H1 (cell line): ENCODE results near the gene GRM8. TPM values are rescaled to one million over a fixed set of nuclear protein-coding genes. Genes with fewer than 3 reads are reported as not detected.

Experiments
- CTCF ChIA-PET: fragments of 300-600 bp; sonication (Branson Sonifier 250); formaldehyde crosslinking; loops from one replicate; lab custom pipeline; 2021; ENCODE audit not compliant: partially characterized antibody; lab: Charles Lee
- POLR2A ChIA-PET: fragments of 300-600 bp; sonication (Branson Sonifier 250); formaldehyde crosslinking; loops from one replicate; lab custom pipeline; 2021; ENCODE audit warnings: inconsistent platforms; ENCODE audit not compliant: partially characterized antibody; lab: Charles Lee
- DNase-seq, 2 experiments: peaks; one replicate each; pipeline versions ENCODE4 v3.0.0 to v3.0.0-alpha.2; 2010 to 2022; ENCODE audit warnings: low spot score in 2 of 2, low read depth in 1 of 2, mixed read lengths in 1 of 2
- FAIRE-seq: peaks from 2 replicates; lab custom pipeline; 2011; peaks lifted over from hg19 to GRCh38; lab: Jason Lieb, UNC
- H2AFZ ChIP-seq: 2 replicates; pipeline ENCODE4 v1.8.1; 2012; ENCODE audit warnings: low read length, inconsistent platforms
- H2AK5ac ChIP-seq: 2 replicates; pipeline ENCODE4 v1.6.1; 2013; ENCODE audit warnings: low read depth, low read length
- H2BK120ac ChIP-seq: replicated peaks from 2 replicates; pipeline ENCODE3; 2013; ENCODE audit warnings: low read depth, low read length, inconsistent platforms
- H2BK12ac ChIP-seq: 2 replicates; pipeline ENCODE4 v1.6.1; 2013; ENCODE audit warnings: low read depth, low read length
- H2BK15ac ChIP-seq: 2 replicates; pipeline ENCODE4 v1.6.1; 2013; ENCODE audit warnings: low read length
- H2BK20ac ChIP-seq: 2 replicates; pipeline ENCODE4 v1.6.1; 2013; ENCODE audit warnings: low read length
- H2BK5ac ChIP-seq: 2 replicates; pipeline ENCODE4 v1.6.1; 2013; ENCODE audit warnings: low read depth, low read length
- H3K14ac ChIP-seq: 2 replicates; pipeline ENCODE4 v1.6.1; 2013; ENCODE audit warnings: inconsistent platforms; ENCODE audit not compliant: insufficient read length
- H3K18ac ChIP-seq: 2 replicates; pipeline ENCODE4 v1.6.1; 2013; ENCODE audit warnings: low read length; ENCODE audit errors: extremely low read depth
- H3K23ac ChIP-seq: 2 replicates; pipeline ENCODE4 v1.6.1; 2013; ENCODE audit warnings: inconsistent platforms; ENCODE audit not compliant: insufficient read length
- H3K23me2 ChIP-seq: 2 replicates; pipeline ENCODE4 v1.6.1; 2013; ENCODE audit warnings: low read depth, low read length
- H3K27ac ChIP-seq: 2 replicates; pipeline ENCODE4 v1.6.1; 2011; ENCODE audit warnings: low read depth, low read length, inconsistent platforms
- H3K27me3 ChIP-seq, 4 experiments: replicated peaks in 1 of 4; 1 replicate in 1 of 4; 2 replicates in 3 of 4; pipeline versions ENCODE4 v1.6.1 to v1.8.1; 2011 to 2013; ENCODE audit warnings: low read length in 3 of 4, mild to moderate bottlenecking in 3 of 4, inconsistent platforms in 2 of 4, mixed read lengths in 2 of 4, moderate library complexity in 1 of 4; ENCODE audit not compliant: control insufficient read depth in 3 of 4, insufficient read depth in 3 of 4; ENCODE audit errors: extremely low read depth in 1 of 4
- H3K36me3 ChIP-seq, 4 experiments: 2 replicates each; pipeline versions ENCODE4 v1.6.1 to v1.8.1; 2011 to 2013; ENCODE audit warnings: mild to moderate bottlenecking in 4 of 4, low read length in 3 of 4, moderate library complexity in 2 of 4, control low read depth in 1 of 4, inconsistent platforms in 1 of 4; ENCODE audit not compliant: insufficient read depth in 4 of 4, control insufficient read depth in 2 of 4
- H3K4ac ChIP-seq: replicated peaks from 2 replicates; pipeline ENCODE3; 2013; ENCODE audit warnings: low read length, low read depth, mixed read lengths, inconsistent platforms; ENCODE audit not compliant: insufficient read length
- H3K4me1 ChIP-seq, 4 experiments: replicated peaks in 1 of 4; 1 replicate in 1 of 4; 2 replicates in 3 of 4; pipeline versions ENCODE4 v1.6.1 to v1.8.1; 2011 to 2013; ENCODE audit warnings: low read length in 3 of 4, inconsistent platforms in 2 of 4, mixed read lengths in 1 of 4; ENCODE audit not compliant: insufficient read depth in 4 of 4, control insufficient read depth in 3 of 4
- H3K4me2 ChIP-seq, 2 experiments: 2 replicates each; pipeline versions ENCODE4 v1.6.1 to v1.8.1; 2011 to 2013; ENCODE audit warnings: low read depth in 2 of 2, low read length in 2 of 2, control low read depth in 1 of 2, inconsistent platforms in 1 of 2, mild to moderate bottlenecking in 1 of 2; ENCODE audit not compliant: insufficient read depth in 1 of 2
- H3K4me3 ChIP-seq, 4 experiments: fragments of 200-600, 300-600 bp in 1 of 4; sonication (generic), shearing (Covaris generic), sonication (Bioruptor Twin) in 1 of 4; 2 replicates each; pipeline versions ENCODE4 v1.5.1 to v1.8.1; 2011 to 2016; ENCODE audit warnings: low read length in 4 of 4, low read depth in 3 of 4, control low read depth in 2 of 4, inconsistent platforms in 2 of 4, mild to moderate bottlenecking in 2 of 4, mixed read lengths in 1 of 4, moderate library complexity in 1 of 4; ENCODE audit not compliant: insufficient read depth in 2 of 4; ENCODE audit errors: extremely low read depth in 1 of 4
- H3K56ac ChIP-seq: replicated peaks from 2 replicates; pipeline ENCODE3; 2013; ENCODE audit warnings: low read depth, mild to moderate bottlenecking, mixed read lengths, low read length, inconsistent platforms; ENCODE audit not compliant: insufficient read length
- H3K79me1 ChIP-seq: 2 replicates; pipeline ENCODE4 v1.6.1; 2013; ENCODE audit warnings: low read depth, low read length, control low read depth
- H3K79me2 ChIP-seq, 2 experiments: 2 replicates each; pipeline versions ENCODE4 v1.6.1 to v1.8.1; 2012 to 2013; ENCODE audit warnings: low read length in 2 of 2, mild to moderate bottlenecking in 2 of 2, inconsistent platforms in 1 of 2; ENCODE audit not compliant: insufficient read depth in 2 of 2, control insufficient read depth in 1 of 2
- H3K9ac ChIP-seq, 4 experiments: replicated peaks in 1 of 4; 1 replicate in 1 of 4; 2 replicates in 3 of 4; pipeline versions ENCODE4 v1.6.1 to v1.8.1; 2011 to 2013; ENCODE audit warnings: low read depth in 3 of 4, low read length in 3 of 4, control low read depth in 2 of 4, mild to moderate bottlenecking in 2 of 4, moderate library complexity in 2 of 4, inconsistent platforms in 1 of 4; ENCODE audit errors: extremely low read depth in 1 of 4
- H3K9me3 ChIP-seq, 2 experiments: 2 replicates each; pipeline versions ENCODE4 v1.6.1 to v1.8.1; 2012 to 2013; ENCODE audit warnings: mild to moderate bottlenecking in 2 of 2, moderate library complexity in 2 of 2, control low read depth in 1 of 2, inconsistent platforms in 1 of 2, low read depth in 1 of 2, low read length in 1 of 2, mixed read lengths in 1 of 2; ENCODE audit not compliant: insufficient read depth in 2 of 2
- H4K20me1 ChIP-seq, 2 experiments: replicated peaks in 1 of 2; 2 replicates each; pipeline versions ENCODE3 to v1.8.1; 2011 to 2013; ENCODE audit warnings: inconsistent platforms in 2 of 2, low read length in 2 of 2, mild to moderate bottlenecking in 1 of 2; ENCODE audit not compliant: insufficient read depth in 2 of 2, control insufficient read depth in 1 of 2
- H4K5ac ChIP-seq: 2 replicates; pipeline ENCODE4 v1.6.1; 2013; ENCODE audit warnings: low read length, low read depth, mixed read lengths, inconsistent platforms; ENCODE audit not compliant: insufficient read length
- H4K8ac ChIP-seq: 2 replicates; pipeline ENCODE4 v1.8.0; 2013; ENCODE audit warnings: mild to moderate bottlenecking, moderate library complexity, low read length, inconsistent platforms; ENCODE audit not compliant: insufficient read depth; ENCODE audit errors: extremely low read depth
- H4K91ac ChIP-seq: replicated peaks from 2 replicates; pipeline ENCODE3; 2013; ENCODE audit warnings: low read length, mixed read lengths, inconsistent platforms; ENCODE audit not compliant: insufficient read length
- BCL11A ChIP-seq, 2 experiments: IDR thresholded peaks; one replicate each; pipeline ENCODE4 v1.6.1; 2011; ENCODE audit warnings: low read depth in 2 of 2, low read length in 2 of 2, mild to moderate bottlenecking in 2 of 2
- CEBPB ChIP-seq: IDR thresholded peaks from 2 replicates; pipeline ENCODE4 v1.6.1; 2012; ENCODE audit warnings: low read depth, low read length
- CHD1 ChIP-seq: IDR thresholded peaks from 2 replicates; pipeline ENCODE4 v1.6.1; 2012; ENCODE audit warnings: low read depth, low read length, improper control_type of control experiment
- CREB1 ChIP-seq: IDR thresholded peaks from 2 replicates; pipeline ENCODE4 v1.6.1; 2012; ENCODE audit warnings: inconsistent platforms
- CTBP2 ChIP-seq: IDR thresholded peaks from 2 replicates; pipeline ENCODE4 v1.7.0; 2011; ENCODE audit warnings: borderline replicate concordance, mild to moderate bottlenecking, moderate library complexity, mixed read lengths, low read length; ENCODE audit not compliant: insufficient read depth, insufficient read length
- CTCF ChIP-seq, 3 experiments: IDR thresholded peaks; 1 replicate in 2 of 3; 2 replicates in 1 of 3; pipeline versions ENCODE4 v1.5.1 to v1.6.1; 2011; ENCODE audit warnings: low read length in 3 of 3, mild to moderate bottlenecking in 3 of 3, inconsistent platforms in 2 of 3, low read depth in 1 of 3, moderate library complexity in 1 of 3; ENCODE audit not compliant: insufficient read depth in 1 of 3; ENCODE audit errors: control extremely low read depth in 1 of 3
- KDM1A ChIP-seq: fragments of 200-600, 300-600 bp; sonication (generic); IDR thresholded peaks from 2 replicates; pipeline ENCODE4 v1.7.1; 2016; ENCODE audit warnings: mild to moderate bottlenecking, low read length, borderline replicate concordance
- KDM5A ChIP-seq: fragments of 200-600 bp; IDR thresholded peaks from 2 replicates; pipeline ENCODE4 v1.7.1; 2012; ENCODE audit warnings: mild to moderate bottlenecking, low read length, inconsistent platforms, mixed read lengths
- POLR2AphosphoS5 ChIP-seq: IDR thresholded peaks from 2 replicates; pipeline ENCODE4 v1.6.1; 2011; ENCODE audit warnings: low read depth, low read length
- POU5F1 ChIP-seq: IDR thresholded peaks from 2 replicates; pipeline ENCODE4 v1.6.1; 2011; ENCODE audit warnings: low read depth, mild to moderate bottlenecking, low read length, moderate library complexity
- SP4 ChIP-seq: IDR thresholded peaks from 2 replicates; pipeline ENCODE4 v1.6.1; 2012; ENCODE audit warnings: low read length, inconsistent platforms
- SRF ChIP-seq: IDR thresholded peaks from 2 replicates; pipeline ENCODE4 v1.6.1; 2011; ENCODE audit warnings: mild to moderate bottlenecking, low read depth, low read length, moderate library complexity
- TCF12 ChIP-seq: IDR thresholded peaks from 2 replicates; pipeline ENCODE4 v1.6.1; 2011; ENCODE audit warnings: low read depth, mild to moderate bottlenecking, low read length
- ZNF274 ChIP-seq: IDR thresholded peaks from 2 replicates; pipeline ENCODE4 v1.7.0; 2012; ENCODE audit warnings: low read length, borderline replicate concordance; ENCODE audit errors: extremely low read depth
- WGBS, 2 experiments: shearing (Covaris generic) in 1 of 2; methylation state at CpG; one replicate each; pipeline versions ENCODE4 v1.1.6 to v1.1.7; 2013 to 2015; ENCODE audit warnings: low lambda C conversion rate in 2 of 2, mixed read lengths in 2 of 2, inconsistent platforms in 1 of 2, low coverage in 1 of 2, missing lambda C conversion rate in 1 of 2; ENCODE audit not compliant: insufficient replicate concordance in 2 of 2, insufficient coverage in 1 of 2, insufficient read length in 1 of 2; ENCODE audit errors: extremely low coverage in 1 of 2, missing lambda C conversion rate in 1 of 2; 5-methylcytosine and 5-hydroxymethylcytosine counted together
- polyA plus RNA-seq, 7 experiments: library from polyadenylated mRNA; depleted of rRNA in 3 of 7; stranded (reverse) in 5 of 7; unstranded in 2 of 7; fragments of >200 nt in 5 of 7; fragments of 200-250 nt in 2 of 7; gene quantifications; 1 replicate in 5 of 7; 2 replicates in 1 of 7; 4 replicates in 1 of 7; pipeline versions ENCODE4 v1.2.1 to v1.2.3, GENCODE V29; 2011 to 2013; ENCODE audit warnings: missing spikeins in 2 of 7, mixed read lengths in 2 of 7
- total RNA-seq: library from RNA; stranded (reverse); fragmentation: NEBNext Ultra II Directional; extraction: Animal tissue kit (Norgen Biotek cat#: 25700); gene quantifications from 2 replicates; pipeline ENCODE4 v1.2.1, GENCODE V29; 2021

Gene GRM8
- total and polyA plus RNA-seq, 2 of the 8 experiments (the other 6 are each of a cell fraction or from before 2014, with no cell fraction given), result 2.6 to 2.8 TPM

GRCh38 chr7:126996659-126997058 is 256.1 kb downstream of the GRM8 start:
- H2BK15ac ChIP-seq, result no peak overlapping the region
- WGBS, 2 experiments, result 33% methylated on average over 1 of the region's 1 CpG; no CpG with 5 or more reads in 1 of the 2 experiments
- CTCF ChIA-PET, result no interaction called here
- no peak for TF ChIP-seq CREB1
- TF ChIP-seq CEBPB, result no peak
- TF ChIP-seq CTBP2, result no peak
- TF ChIP-seq SP4, result no peak
- TF ChIP-seq CTCF (IDR thresholded peaks at IDR 0.05; ENCODE audit: control extremely low read depth in 1 of 3, insufficient read depth in 1 of 3, low read depth in 1 of 3, low read length in 3 of 3), result no peak
- no peak for TF ChIP-seq POU5F1
- TF ChIP-seq CHD1, result no peak
- no peak for TF ChIP-seq ZNF274
- no peak for TF ChIP-seq TCF12
- TF ChIP-seq SRF, result no peak
- no peak for TF ChIP-seq KDM1A
- TF ChIP-seq POLR2AphosphoS5, result no peak
- TF ChIP-seq KDM5A, result no peak
- no peak for TF ChIP-seq BCL11A (IDR thresholded peaks at IDR 0.05; ENCODE audit: low read depth in 2 of 2, low read length in 2 of 2)

More at GRCh38 chr7:126996659-126997058, 256.1 kb downstream of the GRM8 start:
- no peak overlapping the region for H2BK12ac ChIP-seq
- H3K14ac ChIP-seq, result no peak overlapping the region
- no peak overlapping the region for H2AK5ac ChIP-seq
- no peaks in the 10 kb centered on the region for H3K36me3 ChIP-seq
- H3K27me3 ChIP-seq, result no peaks in the 10 kb centered on the region
- no peak overlapping the region for H3K56ac ChIP-seq
- H3K4ac ChIP-seq, result no peak overlapping the region
- no peaks in the 10 kb centered on the region for H3K4me1 ChIP-seq
- no peak overlapping the region for H2BK20ac ChIP-seq
- no peak overlapping the region for H3K27ac ChIP-seq
- H2BK5ac ChIP-seq, result no peak overlapping the region
- POLR2A ChIA-PET, result no interaction called here
- H4K5ac ChIP-seq, result no peak overlapping the region
- H4K91ac ChIP-seq, result no peak overlapping the region
- H2AFZ ChIP-seq, result no peak overlapping the region
- no peaks in the 10 kb centered on the region for H3K79me2 ChIP-seq
- FAIRE-seq (no peak), DNase-seq (no peak)
- H2BK120ac ChIP-seq, result no peak overlapping the region
- no peaks in the 10 kb centered on the region for H3K79me1 ChIP-seq
- no peak overlapping the region for H3K9ac ChIP-seq
- no peak overlapping the region for H4K8ac ChIP-seq
- no peak overlapping the region for H3K23ac ChIP-seq
- H3K4me2 ChIP-seq, result no peak overlapping the region
- no peaks in the 10 kb centered on the region for H3K9me3 ChIP-seq
- no peak overlapping the region for H3K18ac ChIP-seq
- no peaks in the 10 kb centered on the region for H4K20me1 ChIP-seq
- H3K23me2 ChIP-seq, result no peaks in the 10 kb centered on the region
- no peak overlapping the region for H3K4me3 ChIP-seq
